WTC11 (cell line): ENCODE measurements around the gene NOXA1. TPM values are rescaled to one million over a fixed set of nuclear protein-coding genes. Genes with fewer than 3 reads are reported as not detected.

Experiments used
- ATAC-seq: fragments of 200-7000 bp; cut with Tn5 transposase; 2 replicates; pipeline ENCODE4 v1.10.0; 2021; ENCODE audit warnings: mild to moderate bottlenecking, moderate library complexity
- CTCF ChIA-PET: fragments of 300-600 bp; sonication (Branson Sonifier 250); formaldehyde crosslinking; loops from one replicate; lab custom pipeline; 2021; ENCODE audit warnings: antibody characterized with exemption; lab: Charles Lee
- POLR2A ChIA-PET: fragments of 350-600 bp; sonication (Branson Sonifier 250); formaldehyde crosslinking; loops from one replicate; lab custom pipeline; 2021; ENCODE audit warnings: antibody characterized with exemption; lab: Charles Lee
- DNase-seq: peaks from one replicate; pipeline ENCODE4 v3.0.0; 2021; ENCODE audit warnings: low spot score
- H3K27ac Mint-ChIP-seq: 2 replicates; pipeline ENCODE4 v1.8.0; 2021; ENCODE audit warnings: mixed read lengths
- H3K27me3 Mint-ChIP-seq: 2 replicates; pipeline ENCODE4 v1.8.0; 2021; ENCODE audit warnings: low read depth, mild to moderate bottlenecking, moderate library complexity, mixed read lengths
- H3K36me3 Mint-ChIP-seq: 2 replicates; pipeline ENCODE4 v1.8.0; 2021; ENCODE audit warnings: mixed read lengths
- H3K4me1 Mint-ChIP-seq: 2 replicates; pipeline ENCODE4 v1.8.0; 2022; ENCODE audit warnings: mixed read lengths
- H3K4me3 Mint-ChIP-seq: 2 replicates; pipeline ENCODE4 v1.8.0; 2021; ENCODE audit warnings: mild to moderate bottlenecking, moderate library complexity, mixed read lengths
- H3K9me3 Mint-ChIP-seq: 2 replicates; pipeline ENCODE4 v1.8.0; 2021; ENCODE audit warnings: mixed read lengths
- GABPB1 ChIP-seq: sonication (generic); formaldehyde crosslinking; IDR thresholded peaks from 2 replicates; pipeline ENCODE4 v1.8.1; 2023; ENCODE audit warnings: mild to moderate bottlenecking, missing genetic modification reagents
- HMGA2 ChIP-seq: fragments of 250-450 bp; sonication (Bioruptor Pico); IDR thresholded peaks from 2 replicates; pipeline ENCODE4 v1.4.0; 2021; ENCODE audit warnings: mild to moderate bottlenecking, moderate library complexity
- MXD4 ChIP-seq: fragments of 250-450 bp; sonication (Bioruptor Pico); IDR thresholded peaks from 2 replicates; pipeline ENCODE4 v1.8.0; 2021; ENCODE audit warnings: mild to moderate bottlenecking, moderate library complexity, borderline replicate concordance
- SP1 ChIP-seq: sonication (generic); formaldehyde crosslinking; conservative IDR thresholded peaks from 2 replicates; pipeline ENCODE4 v1.8.1; 2022; ENCODE audit warnings: missing genetic modification reagents
- ZBTB21 ChIP-seq: sonication (generic); formaldehyde crosslinking; IDR thresholded peaks from 2 replicates; pipeline ENCODE4 v1.8.1; 2023; ENCODE audit warnings: mild to moderate bottlenecking, missing genetic modification reagents, borderline replicate concordance
- ZNF416 ChIP-seq: fragments of 250-450 bp; sonication (Bioruptor Pico); IDR thresholded peaks from 2 replicates; pipeline ENCODE4 v1.9.0; 2021; ENCODE audit warnings: mild to moderate bottlenecking, inconsistent platforms
- ZNF423 ChIP-seq: fragments of 250-450 bp; sonication (Bioruptor Pico); IDR thresholded peaks from 2 replicates; pipeline ENCODE4 v2.1.2; 2022; ENCODE audit warnings: mild to moderate bottlenecking, moderate library complexity
- total RNA-seq: library from RNA; stranded (reverse); gene quantifications from 3 replicates; pipeline ENCODE4 v1.2.3, GENCODE V29; 2021
- TF ChIP-seq, protein P1 (sequence below): sonication (generic); formaldehyde crosslinking; IDR thresholded peaks from 2 replicates; pipeline ENCODE4 v1.8.1; 2023; ENCODE audit warnings: mild to moderate bottlenecking, missing genetic modification reagents, moderate library complexity
- TF ChIP-seq, protein P2 (sequence below): sonication (generic); formaldehyde crosslinking; IDR thresholded peaks from 2 replicates; pipeline ENCODE4 v1.8.1; 2022; ENCODE audit warnings: mild to moderate bottlenecking, moderate library complexity, missing genetic modification reagents
- TF ChIP-seq, protein P3 (sequence below): sonication (generic); formaldehyde crosslinking; IDR thresholded peaks from 2 replicates; pipeline ENCODE4 v1.8.0; 2022; ENCODE audit warnings: mild to moderate bottlenecking, missing genetic modification reagents
- TF ChIP-seq, protein P4 (sequence below): fragments of 250-450 bp; sonication (Bioruptor Pico); IDR thresholded peaks from 2 replicates; pipeline ENCODE4 v1.9.0; 2021; ENCODE audit warnings: mild to moderate bottlenecking

NOXA1 gene
- total RNA-seq, 1 experiment from 2014 or later: 2.9 TPM

DNA sequence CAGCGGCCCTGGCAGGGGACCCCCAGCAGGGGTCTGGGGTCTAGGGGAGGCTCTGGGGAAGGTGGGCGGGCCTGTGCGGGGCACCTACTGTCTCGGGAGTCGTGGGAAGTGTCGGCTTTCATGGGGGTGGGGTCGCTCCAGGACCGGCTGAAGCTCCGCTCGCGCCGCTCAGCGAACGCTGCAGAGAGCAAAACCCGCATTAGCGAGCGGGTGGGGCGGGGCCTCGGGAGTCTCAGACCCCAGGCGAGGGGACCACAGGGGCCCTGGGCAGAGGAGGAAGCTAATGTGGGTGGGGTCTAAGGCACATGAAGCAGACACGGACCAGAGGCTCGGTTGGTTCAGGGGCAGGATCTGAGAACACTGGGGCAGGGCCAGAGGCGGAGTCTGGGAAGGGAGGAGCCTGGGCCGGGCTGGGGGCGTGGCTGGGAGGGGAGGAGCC, 30.5 kb downstream of the NOXA1 start:
- Mint-ChIP-seq H3K27me3 (no peaks in the 10 kb centered on the region), H3K4me3 (peak overlapping the region; percentile 73), H3K36me3 (peaks cover 3% of the 10 kb centered on the region; the same call in 1 of the 2 replicates), H3K27ac (no peak overlapping the region)
- POLR2A ChIA-PET: interaction anchor here (2.6 kb wide), 1 partner anchor 31 kb away, joined by 11 read pairs; the partner anchor contains the start of genes EXD3 and NOXA1
- no peak for TF ChIP-seq MXD4 (CRISPR knock-in tag)
- peak; percentile 43 for TF ChIP-seq ZNF423 (CRISPR knock-in tag)
- TF ChIP-seq, protein P1, sequence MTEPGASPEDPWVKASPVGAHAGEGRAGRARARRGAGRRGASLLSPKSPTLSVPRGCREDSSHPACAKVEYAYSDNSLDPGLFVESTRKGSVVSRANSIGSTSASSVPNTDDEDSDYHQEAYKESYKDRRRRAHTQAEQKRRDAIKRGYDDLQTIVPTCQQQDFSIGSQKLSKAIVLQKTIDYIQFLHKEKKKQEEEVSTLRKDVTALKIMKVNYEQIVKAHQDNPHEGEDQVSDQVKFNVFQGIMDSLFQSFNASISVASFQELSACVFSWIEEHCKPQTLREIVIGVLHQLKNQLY (CRISPR knock-in tag): no peak
- TF ChIP-seq SP1 (CRISPR knock-in tag): peak; percentile 44
- no peak for TF ChIP-seq ZBTB21 (CRISPR knock-in tag)
- TF ChIP-seq, all 79 proteins: peak for 2
- ATAC-seq (peak; percentile 96), DNase-seq (peak; percentile 87)
- Mint-ChIP-seq H3K9me3 (no peaks in the 10 kb centered on the region), H3K4me1 (peaks cover 6% of the 10 kb centered on the region)
- CTCF ChIA-PET: interaction anchor here (0.9 to 1.9 kb wide), 12 partner anchors 8 to 1186 kb away, joined by 3 to 16 read pairs (median 4); partner anchors contain the start of genes EXD3, NOXA1, NPDC1 and NRARP

DNA sequence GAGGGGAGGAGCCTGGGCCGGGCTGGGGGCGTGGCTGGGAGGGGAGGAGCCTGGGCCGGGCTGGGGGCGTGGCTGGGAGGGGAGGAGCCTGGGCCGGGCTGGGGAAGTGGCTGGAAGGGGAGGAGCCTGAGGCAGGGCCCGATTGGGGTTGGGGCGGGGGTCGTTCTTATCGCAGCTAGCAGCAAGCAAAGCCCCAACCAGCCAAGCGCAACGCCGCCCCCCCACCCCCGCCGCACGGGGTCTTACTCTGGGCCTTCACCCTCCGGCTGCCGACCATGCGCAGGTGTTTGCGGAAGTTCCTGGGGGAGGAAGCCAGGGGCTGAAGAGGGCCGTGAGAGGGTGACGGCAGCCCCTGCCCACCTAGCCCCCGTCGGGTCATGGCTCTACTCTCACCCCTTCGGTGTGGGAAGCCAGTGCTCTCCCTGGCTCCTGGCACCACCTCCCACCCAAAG, 31.0 kb downstream of the NOXA1 start:
- Mint-ChIP-seq H3K27ac (peak overlapping the region; percentile 68), H3K4me3 (peak overlapping the region; percentile 72), H3K9me3 (no peaks in the 10 kb centered on the region)
- POLR2A ChIA-PET: interaction anchor here (1.1 to 2.6 kb wide), 2 partner anchors 32 to 134 kb away, joined by 3 to 11 read pairs; partner anchors contain the start of genes EXD3 and NOXA1
- CTCF ChIA-PET: interaction anchor here (0.6 to 1.9 kb wide), 12 partner anchors 9 to 1187 kb away, joined by 3 to 16 read pairs (median 4); partner anchors contain the start of genes EXD3, NOXA1, NPDC1 and NRARP
- TF ChIP-seq, protein P2, sequence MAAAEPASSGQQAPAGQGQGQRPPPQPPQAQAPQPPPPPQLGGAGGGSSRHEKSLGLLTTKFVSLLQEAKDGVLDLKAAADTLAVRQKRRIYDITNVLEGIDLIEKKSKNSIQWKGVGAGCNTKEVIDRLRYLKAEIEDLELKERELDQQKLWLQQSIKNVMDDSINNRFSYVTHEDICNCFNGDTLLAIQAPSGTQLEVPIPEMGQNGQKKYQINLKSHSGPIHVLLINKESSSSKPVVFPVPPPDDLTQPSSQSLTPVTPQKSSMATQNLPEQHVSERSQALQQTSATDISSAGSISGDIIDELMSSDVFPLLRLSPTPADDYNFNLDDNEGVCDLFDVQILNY (CRISPR knock-in tag): no peak
- 0 out of 2 replicates have a peak, but pooled peaks have one; percentile 23 for TF ChIP-seq ZNF416
- TF ChIP-seq, all 79 proteins: peak for 1
- Mint-ChIP-seq H3K27me3 (no peaks in the 10 kb centered on the region), H3K4me1 (peaks cover 6% of the 10 kb centered on the region), H3K36me3 (peaks cover 3% of the 10 kb centered on the region; the same call in 1 of the 2 replicates)
- peak; percentile 43 for ATAC-seq
- DNase-seq: peak; percentile 81

DNA sequence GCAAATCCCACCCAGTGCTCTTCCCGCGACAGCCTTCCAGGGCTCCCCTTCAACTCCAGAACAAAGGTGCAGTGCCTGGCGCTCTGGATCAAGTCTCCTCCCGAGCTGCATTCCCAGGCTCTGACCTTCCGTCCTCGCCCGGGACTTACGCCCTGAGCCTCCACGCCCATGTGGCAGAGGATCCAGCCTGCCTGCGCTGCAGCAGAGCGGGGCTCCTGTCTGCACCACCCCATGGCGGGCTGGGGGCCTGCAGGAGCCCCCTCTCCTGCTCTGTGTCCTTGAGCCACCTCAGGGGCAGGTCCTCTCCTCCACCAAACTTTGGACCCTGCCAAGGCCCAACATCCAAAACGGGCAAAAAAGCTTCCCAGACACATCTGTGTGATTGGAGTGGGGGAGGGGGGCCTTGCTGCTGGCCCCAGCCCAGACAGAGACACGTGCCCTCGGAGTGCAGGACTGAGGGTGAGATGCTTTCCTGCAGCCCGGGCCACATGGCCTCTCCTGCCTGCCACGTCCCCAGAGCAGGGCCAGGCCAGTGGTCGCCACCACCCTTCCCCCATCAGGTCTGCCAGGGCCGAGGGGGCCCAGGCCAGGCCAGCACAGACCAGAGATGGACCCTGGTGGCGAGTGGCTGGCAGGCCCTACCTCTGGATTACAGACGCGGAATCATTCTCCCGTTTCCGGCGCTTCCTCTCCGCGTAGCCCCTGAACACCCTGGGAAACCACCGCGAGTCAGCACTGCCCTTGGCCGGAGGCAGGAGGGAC, 31.6 kb downstream of the NOXA1 start:
- H3K36me3 Mint-ChIP-seq: peaks cover 3% of the 10 kb centered on the region; the same call in 1 of the 2 replicates
- ChIA-PET CTCF (interaction anchor here (0.6 to 1.9 kb wide), 5 partner anchors 80 to 1188 kb away, joined by 3 to 8 read pairs (median 3); partner anchors contain the start of gene NRARP), POLR2A (interaction anchor here (1.1 to 2.6 kb wide), 2 partner anchors 32 to 134 kb away, joined by 3 to 11 read pairs; partner anchors contain the start of genes EXD3 and NOXA1)
- H3K27me3 Mint-ChIP-seq: no peaks in the 10 kb centered on the region
- ATAC-seq: peak; percentile 14
- H3K9me3 Mint-ChIP-seq: no peaks in the 10 kb centered on the region
- H3K27ac Mint-ChIP-seq: peak overlapping the region; percentile 68
- peak overlapping the region; percentile 72 for H3K4me3 Mint-ChIP-seq
- TF ChIP-seq, protein P3, sequence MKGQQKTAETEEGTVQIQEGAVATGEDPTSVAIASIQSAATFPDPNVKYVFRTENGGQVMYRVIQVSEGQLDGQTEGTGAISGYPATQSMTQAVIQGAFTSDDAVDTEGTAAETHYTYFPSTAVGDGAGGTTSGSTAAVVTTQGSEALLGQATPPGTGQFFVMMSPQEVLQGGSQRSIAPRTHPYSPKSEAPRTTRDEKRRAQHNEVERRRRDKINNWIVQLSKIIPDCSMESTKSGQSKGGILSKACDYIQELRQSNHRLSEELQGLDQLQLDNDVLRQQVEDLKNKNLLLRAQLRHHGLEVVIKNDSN: no peak
- TF ChIP-seq HMGA2 (CRISPR knock-in tag): no peak
- TF ChIP-seq GABPB1: peak; percentile 45; the same call in 1 of the 2 replicates
- H3K4me1 Mint-ChIP-seq: peaks cover 6% of the 10 kb centered on the region
- DNase-seq: peak; percentile 57

DNA sequence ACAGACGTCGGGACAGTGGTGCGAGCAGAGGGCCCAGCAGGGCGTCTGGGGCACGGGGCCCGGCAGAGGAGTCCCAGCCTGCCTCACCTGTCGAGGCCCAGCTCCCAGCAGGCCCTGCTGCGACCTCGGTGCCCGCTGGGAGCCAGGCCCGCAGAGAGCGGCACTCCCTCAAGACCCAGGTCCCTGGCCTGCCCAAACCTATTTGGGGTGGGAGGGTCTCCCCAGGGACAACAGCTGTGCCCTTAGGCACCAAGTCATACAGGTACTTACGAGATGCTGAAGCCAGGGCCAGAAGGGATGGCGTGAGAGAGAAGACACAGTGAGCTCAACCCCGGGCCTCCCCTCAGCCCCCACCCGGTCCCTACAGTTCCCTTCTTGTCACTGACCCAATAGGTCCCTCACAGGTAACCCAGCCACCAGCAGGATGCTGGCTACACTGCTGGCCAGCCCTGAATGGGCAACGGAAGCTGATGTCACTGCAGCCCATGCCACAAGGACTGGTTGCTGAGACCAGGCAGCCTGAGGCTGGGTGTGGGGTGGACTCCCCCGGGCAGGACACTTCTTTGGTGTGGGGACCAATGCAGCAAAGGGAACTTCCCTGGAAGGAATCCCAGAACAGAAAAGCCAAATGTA, 32.3 kb downstream of the NOXA1 start:
- peaks cover 6% of the 10 kb centered on the region for H3K4me1 Mint-ChIP-seq
- no peak overlapping the region for H3K4me3 Mint-ChIP-seq
- CTCF ChIA-PET: no interaction called here
- H3K9me3 Mint-ChIP-seq: no peaks in the 10 kb centered on the region
- TF ChIP-seq, protein P4, sequence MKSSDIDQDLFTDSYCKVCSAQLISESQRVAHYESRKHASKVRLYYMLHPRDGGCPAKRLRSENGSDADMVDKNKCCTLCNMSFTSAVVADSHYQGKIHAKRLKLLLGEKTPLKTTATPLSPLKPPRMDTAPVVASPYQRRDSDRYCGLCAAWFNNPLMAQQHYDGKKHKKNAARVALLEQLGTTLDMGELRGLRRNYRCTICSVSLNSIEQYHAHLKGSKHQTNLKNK (CRISPR knock-in tag): no peak
- TF ChIP-seq, protein P1 (CRISPR knock-in tag): no peak
- TF ChIP-seq, all 79 proteins: peak for 0
- POLR2A ChIA-PET: interaction anchor here (1.1 to 2.6 kb wide), 2 partner anchors 33 to 135 kb away, joined by 3 to 11 read pairs; partner anchors contain the start of genes EXD3 and NOXA1
- H3K27me3 Mint-ChIP-seq: no peaks in the 10 kb centered on the region
- DNase-seq: peak; percentile 22
- ATAC-seq: no peak
- H3K36me3 Mint-ChIP-seq: peaks cover 3% of the 10 kb centered on the region; the same call in 1 of the 2 replicates
- no peak overlapping the region for H3K27ac Mint-ChIP-seq
